Anterior cingulate cortex (tissue), 58 donors: ENCODE data around the gene HNRNPCL4.
"Not testable (repeated sequence)": the region's sequence is repeated elsewhere in the genome, so short reads cannot be mapped to it uniquely, and the experiment has no call there.

Experiments used
- DNase-seq, 58 donors: peaks; one replicate each; lab custom pipeline; 2025; lab: John Stamatoyannopoulos, UW

Gene HNRNPCL4

DNA sequence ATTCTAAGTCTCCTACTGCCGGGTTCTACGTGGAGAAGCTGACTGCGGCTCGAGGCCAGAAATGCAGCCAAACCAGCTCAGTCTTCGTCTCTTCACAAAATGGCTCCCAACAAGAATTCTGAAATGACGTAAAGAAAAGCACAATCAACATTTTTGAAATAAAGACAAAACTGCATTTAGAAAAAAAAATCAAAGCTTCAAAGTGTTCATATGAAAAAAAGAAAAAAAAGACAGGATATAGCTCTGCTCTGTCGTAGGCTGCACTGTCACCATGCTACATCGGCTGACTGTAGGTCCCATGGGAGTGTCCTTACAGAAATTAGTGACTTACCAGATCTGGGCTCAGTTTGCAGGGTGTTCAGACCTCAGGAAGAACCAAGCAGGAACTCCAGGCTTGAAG is at the start of gene HNRNPCL4:
HNRNPCL4 (minus strand) TSS at position 101 of the 400 bp plus-strand sequence. CDS start 164 bp downstream, outside the sequence.
- not testable (repeated sequence) for DNase-seq

DNA sequence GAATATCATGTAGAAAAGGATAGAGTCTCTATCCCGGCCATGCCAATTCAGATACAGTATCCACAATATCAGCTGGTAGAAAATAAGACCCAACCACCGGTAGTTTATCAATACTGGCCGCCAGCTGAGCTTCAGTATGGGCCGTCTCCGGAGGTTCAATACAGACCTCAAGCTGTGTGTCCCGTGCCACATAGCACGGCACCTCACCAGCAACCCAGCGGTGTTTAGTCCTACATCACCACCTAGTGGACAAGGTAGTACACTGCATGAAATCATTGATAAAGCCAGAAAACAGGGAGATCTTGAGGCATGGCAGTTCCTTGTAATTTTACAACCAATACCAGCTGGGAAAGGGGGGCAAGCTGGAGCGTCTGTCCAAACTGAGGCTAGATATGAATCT is 43.3 kb upstream of the HNRNPCL4 start:
- not testable (repeated sequence) for DNase-seq

- not testable (repeated sequence) for DNase-seq
Measured at GRCh38 chr1:13201309-13201708, 35.9 kb upstream of the HNRNPCL4 start, which contains the start of gene PRAMEF13. PRAMEF13 (minus strand) TSS chr1:13201409; CDS start chr1:13199589, 1,820 bp downstream.

GRCh38 chr1:13171548-13171947 is 6.1 kb upstream of the HNRNPCL4 start, which contains the start of gene PRAMEF9:
PRAMEF9 (plus strand) TSS chr1:13171848; CDS start chr1:13175281, 3,433 bp downstream.
- DNase-seq, result not testable (repeated sequence)

DNA sequence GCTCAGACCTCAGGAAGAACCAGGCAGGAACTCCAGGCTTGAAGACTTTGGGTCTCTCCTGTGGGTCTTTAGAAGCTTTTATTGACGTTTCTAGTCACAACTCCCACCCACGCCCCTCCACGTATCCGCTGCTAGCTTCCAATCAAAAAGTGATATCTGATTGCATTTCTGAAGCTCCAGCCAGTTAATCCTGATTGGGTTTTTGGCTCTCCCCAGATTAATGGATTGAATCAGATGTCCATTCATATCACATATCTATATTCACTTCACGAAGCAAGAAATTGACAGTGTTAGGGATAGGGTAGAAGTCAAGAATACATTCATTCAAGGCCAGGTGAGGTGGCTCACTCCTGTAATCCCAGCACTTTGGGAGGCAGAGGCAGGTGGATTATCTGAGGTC is 9.5 kb downstream of the HNRNPCL4 start, which contains the start of gene PRAMEF26:
PRAMEF26 (minus strand) TSS at position 101 of the 400 bp plus-strand sequence. CDS start 2,914 bp downstream, outside the sequence.
- not testable (repeated sequence) for DNase-seq

DNA sequence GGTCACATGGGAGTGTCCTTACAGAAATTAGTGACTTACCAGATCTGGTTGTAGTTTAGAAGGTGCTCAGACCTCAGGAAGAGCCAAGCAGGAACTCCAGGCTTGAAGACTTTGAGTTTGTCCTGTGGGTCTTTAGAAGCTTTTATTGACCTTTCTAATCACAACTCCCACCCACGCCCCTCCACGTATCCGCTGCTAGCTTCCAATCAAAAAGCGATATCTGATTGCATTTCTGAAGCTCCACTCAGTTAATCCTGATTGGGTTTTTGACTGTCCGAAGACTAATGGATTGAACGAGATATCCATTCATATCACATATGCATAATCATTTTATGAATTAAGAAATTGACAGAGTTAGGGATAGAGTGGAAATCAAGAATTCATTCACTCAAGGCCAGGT is 48.7 kb downstream of the HNRNPCL4 start, which contains the start of gene HNRNPCL2:
HNRNPCL2 (minus strand) TSS at position 101 of the 400 bp plus-strand sequence. CDS start 454 bp downstream, outside the sequence.
- not testable (repeated sequence) for DNase-seq
